SIG-M5 treated with dmso at 0.1 percent for 504 hours (cell line): ENCODE measurements around the gene ELK4.

Source experiments
- DNase-seq: peaks from one replicate; lab custom pipeline; 2025; ENCODE audit not compliant: unreplicated experiment; lab: John Stamatoyannopoulos, UW

The ELK4 gene

DNA sequence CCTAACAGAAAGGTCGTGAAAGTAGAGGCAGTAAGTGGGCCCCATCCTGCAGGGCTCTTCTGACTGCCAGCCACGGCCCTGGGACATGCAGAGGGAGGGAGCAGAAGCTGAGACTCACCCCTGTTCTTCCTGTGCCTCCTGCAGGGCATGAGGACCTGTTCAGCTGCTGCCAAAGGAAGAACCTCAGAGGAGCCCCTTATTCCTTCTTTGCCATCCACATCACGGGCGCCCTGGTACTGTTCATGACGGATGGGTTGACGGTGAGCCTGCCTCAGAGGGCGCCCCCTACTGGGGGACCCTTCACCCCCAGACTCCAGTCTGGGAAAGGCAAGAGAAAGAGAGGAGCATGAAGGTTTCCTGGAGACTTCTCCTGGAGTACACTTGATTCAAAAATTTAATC is 47.1 kb downstream of the ELK4 start:
- no peak for DNase-seq

DNA sequence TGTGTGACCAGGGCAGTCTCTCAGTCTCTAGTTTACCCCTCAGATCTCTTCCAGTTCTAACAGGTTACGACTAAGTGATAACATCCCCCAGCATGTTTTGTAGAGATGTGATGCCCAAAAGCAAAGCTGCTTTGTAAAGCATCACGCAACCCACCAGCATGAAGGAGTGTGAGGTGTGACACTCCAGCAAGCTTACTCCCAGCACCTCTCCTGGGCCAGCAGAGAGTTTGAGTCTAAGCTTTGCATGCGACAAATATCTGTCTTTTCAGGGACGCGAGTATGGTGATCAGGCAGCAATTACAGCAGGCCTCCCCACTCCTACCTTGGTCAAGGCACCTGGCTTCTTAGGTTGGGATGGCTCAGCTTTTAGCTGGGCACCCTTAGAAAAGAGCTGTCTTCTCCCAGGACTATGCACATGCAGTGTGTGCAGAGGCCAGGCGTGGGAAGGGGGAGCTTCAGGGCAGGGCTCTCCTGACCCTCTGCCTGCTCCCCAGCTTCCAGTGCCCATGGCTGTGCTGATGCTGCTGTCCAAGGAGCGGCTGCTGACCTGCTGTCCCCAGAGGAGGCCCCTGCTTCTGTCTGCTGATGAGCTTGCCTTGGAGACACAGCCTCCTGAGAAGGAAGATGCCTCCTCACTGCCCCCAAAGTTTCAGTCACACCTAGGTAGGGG is 48.2 kb downstream of the ELK4 start:
- DNase-seq, result no peak

DNA sequence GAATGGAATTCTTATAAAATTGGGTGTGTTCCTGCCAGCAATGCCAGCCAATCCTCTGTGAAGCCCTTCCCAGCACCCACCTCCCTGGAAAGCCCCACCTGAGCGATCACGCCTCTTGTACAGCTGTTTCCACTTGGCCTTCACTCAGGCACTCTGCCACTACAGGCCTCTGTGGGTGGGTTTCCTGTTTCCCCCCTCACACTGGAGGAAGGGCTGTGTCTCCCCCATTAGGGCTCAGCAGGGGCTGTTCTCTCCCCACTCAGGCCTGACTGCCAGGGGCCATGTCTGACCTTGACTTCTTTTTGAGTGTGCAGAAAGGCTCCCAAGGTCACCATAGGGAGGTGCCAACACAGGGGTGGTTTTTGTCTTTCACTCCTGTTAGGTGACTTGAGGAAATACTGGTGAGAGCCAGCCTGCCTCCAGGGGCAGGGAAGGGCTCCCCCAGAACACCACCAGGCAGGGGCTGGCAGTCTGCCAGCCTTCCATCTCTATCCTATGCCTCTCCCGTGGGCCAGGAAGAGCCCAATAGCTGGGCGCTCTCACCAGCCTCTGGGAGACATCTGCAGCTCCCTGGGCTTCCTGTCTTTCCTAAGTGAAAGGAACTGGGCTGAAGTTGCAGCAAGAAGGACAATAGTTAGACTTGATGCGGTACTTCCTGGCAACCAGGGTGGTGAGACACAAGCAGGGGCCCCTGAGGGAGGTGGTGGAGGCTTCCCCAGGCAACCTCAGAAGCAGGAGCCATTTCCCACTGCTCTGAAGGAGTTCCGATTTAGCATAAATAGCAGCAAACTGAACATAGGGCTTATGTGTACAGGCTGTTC is 49.1 kb downstream of the ELK4 start:
- DNase-seq, result no peak

DNA sequence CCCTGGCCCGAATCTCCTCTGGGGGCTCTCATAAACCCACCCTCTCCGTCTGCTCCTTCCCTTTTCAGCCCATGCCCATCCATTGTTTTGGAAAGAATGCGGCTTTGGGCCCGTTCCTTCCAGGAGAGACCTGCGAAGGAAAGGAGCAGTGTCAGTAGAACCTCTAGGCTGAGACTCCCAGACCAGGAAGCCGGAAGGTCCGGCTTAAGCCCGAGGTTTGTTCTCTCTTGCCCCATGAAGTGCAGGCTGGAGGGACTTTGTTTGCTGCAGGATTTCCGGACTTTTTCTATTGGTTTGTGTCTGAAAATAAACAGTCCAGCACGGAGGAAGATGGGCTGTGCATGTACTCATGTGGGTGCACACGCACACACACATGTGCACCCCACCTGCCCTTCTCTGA is 49.8 kb downstream of the ELK4 start:
- DNase-seq, result no peak

DNA sequence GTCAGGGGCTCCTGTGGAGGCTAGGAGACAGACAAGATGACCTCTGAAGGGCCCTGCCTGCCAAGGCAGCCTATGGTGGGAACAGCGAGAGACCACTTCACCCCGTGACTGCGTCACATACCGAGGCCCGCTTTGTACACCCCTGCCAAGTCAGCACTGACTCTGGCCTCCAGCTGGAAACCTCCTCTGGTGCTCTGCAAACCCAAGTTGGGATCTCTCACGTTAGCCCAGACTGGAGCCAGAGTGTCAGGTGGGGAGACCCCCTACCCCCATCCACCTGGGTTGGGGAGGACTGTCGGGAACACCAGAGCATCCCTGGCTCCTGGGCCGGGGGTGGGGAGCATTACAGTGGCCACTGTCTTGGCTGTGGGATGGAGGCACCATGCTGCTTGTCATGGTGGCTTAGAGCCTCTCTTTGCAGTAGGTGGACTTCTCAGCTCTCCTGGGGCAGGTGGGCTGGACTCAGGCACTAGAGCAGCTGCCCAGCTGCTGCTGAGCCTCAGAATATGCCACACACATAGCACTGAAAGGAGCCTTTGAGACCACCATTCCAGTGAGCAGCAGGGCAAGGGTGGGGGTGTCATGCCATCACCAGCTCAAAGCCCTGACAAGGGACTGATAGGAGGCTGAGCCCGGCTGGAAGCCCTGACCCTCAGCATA is 50.4 kb downstream of the ELK4 start:
- DNase-seq, result no peak

DNA sequence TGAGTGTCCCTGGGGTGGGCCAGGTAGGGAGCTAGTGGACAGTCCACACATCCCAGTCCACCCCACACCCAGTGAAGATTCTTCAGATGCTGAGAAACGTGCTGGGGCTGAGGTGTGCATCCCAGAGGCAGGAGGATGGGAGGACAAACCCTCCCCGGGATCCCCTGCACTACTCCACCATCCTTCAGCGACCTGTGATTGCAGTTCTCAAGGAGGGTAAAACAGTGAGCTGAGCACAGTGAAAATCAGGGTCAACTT is 51.0 kb downstream of the ELK4 start:
- no peak for DNase-seq

DNA sequence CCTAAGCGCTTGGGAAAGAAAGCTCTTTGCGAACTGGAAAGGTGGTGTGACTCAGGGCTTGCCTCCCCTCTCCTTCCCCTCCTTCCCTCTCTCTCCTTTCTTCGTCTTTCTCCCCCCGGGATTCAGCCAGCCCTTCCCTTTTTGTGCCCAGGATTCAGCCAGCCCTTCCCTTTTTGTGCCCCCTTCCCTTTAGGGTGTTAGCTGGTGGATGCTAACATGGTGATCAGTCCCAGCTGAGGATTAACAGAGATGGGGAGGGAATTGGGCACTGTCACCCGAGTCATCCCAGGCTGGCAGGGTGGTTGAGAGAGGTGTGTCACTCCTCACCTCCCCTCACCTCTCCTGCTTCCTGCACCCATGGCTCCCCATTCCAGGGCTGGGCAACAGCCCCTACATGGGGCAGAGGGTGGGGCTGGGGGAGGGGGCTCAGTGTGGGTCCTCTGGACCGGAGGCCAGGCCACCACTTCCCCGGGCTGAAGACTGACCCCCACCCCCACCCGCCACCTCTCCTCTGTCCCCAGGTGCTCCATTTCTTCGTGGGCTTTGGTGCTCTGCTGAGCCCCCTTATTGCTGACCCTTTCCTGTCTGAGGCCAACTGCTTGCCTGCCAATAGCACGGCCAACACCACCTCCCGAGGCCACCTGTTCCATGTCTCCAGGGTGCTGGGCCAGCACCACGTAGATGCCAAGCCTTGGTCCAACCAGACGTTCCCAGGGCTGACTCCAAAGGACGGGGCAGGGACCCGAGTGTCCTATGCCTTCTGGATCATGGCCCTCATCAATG is 51.5 kb downstream of the ELK4 start:
- DNase-seq, result no peak

DNA sequence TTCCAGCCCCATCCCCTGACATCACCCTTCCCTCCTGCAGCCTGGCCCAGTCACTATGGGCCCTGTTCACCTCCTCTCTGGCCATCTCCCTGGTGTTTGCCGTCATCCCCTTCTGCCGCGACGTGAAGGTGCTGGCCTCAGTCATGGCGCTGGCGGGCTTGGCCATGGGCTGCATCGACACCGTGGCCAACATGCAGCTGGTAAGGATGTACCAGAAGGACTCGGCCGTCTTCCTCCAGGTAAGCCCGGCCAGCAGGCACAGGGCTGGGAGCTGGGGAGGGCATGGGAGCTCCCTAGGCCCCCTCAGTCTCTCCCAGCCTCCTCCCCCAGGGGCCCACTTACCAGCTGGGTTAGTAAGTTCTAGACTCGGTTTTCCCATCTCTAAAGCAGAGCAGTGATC is 52.1 kb downstream of the ELK4 start:
- DNase-seq, result no peak

DNA sequence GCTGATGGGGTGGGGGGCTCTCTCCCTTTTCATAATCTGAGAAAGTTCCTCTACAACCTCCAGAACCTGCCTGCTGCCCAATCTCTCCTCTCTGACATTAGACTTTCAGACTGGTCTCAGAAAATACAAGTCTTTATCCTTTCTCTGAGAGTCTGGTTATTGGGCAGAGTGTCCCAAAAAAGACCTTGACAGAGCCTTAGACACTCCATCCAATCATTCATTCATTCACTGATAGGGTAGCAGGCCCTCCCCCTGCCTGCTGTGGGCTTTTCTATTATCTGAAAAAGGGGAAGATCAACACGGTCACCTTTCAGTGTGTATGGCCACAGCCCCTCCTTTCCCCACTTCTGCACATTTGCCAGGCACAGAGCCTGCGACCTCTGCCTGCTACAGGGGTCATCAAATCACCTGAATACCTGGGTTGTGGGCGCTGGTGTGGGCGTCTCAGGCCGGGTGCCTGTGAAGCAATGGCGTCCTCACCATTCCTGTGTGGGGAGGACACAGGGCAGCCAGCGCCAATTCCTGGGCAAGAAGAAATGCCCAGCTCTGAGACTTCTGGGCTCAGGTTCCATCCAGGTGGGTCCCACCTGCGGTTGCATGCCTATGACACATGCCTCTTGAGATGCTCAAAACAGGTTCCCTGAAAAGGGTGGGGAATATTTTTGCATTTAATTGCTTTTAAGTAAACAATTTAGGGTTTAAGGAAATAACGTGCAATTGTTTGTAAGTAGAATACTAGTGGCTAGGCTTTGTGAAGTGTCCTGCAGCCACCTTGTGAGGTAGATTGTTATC is 52.8 kb downstream of the ELK4 start:
- no peak for DNase-seq

DNA sequence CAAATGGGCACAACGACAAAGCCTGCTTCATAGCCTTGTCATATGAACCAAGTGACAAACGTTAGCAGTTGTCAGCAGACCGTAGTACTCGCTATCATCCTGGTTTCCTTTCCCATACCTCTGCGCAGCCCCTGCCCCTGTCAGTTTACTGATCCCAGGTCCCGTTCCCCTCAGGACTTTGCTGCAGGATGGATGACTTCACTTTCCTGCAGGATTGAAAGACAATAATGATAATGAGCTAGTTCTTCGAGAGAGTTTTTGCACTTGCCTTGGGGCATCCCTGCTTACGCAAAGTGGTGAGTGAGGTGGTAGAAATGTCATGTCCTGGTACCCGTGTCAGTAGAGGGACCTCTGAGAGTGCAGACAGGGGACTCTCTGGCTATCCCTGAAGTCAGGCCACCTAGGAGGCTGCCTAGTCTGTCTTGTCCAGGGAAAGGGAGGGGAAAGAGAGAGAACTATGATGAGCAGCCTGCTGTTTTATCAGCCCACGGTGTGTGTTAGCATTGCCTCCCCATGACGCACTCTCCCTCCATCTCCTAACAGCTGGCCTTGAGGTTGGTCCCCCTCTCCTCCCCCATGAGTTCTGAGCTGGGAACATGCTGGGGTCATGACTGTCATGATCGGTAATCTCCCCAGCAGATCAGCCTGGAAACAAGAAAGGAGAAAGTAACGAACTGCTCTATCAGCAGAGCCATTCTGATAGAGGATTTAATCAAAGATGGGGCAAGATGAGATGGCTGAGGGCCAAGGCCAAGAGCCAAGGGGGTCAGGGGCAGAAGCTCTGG is 53.7 kb downstream of the ELK4 start:
- DNase-seq, result no peak

DNA sequence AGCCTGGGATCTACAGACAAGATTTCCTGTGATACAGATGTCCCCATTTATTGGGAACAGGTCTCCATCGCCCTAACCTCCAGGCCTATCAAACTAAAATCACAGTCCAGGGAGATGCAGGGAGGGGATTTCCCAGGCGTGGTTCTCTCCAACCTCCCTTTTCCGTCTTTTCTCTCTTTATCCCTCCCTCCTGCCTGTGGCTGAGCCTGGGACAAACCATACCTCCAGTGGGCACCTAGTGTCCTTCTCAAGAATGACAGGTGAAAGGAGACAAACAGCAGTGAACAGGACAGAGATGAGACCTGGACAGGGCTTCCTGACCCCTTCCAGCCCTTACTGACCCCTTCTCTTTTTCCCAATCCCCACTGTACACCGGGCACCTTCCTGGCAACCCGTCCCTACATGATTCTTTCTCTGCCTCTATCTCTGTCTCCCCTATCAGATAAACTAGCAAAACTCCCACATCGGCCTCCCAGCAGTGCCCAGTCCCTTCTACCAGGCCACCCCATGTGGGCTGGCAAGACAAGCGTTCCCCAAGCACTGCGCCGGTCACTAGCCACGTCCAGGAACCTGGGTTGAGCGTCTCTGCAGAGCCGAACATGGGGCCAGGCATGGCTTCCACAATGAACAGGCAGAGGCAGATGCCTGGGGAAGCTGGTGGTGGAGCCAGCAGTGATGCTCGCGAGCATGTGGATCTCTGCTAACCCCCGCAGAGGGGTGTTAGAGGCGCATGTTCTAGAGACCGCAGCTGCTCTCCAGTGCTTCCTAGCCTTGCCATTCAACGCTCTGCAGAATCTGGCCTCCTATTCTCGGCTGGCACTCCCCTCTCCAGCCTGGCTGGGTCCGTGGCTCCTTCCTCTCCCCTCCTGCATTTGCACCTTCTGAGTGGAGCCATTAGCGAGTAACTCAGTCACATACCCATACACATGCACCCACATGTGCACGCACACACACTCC is 54.7 kb downstream of the ELK4 start:
- DNase-seq, result no peak

DNA sequence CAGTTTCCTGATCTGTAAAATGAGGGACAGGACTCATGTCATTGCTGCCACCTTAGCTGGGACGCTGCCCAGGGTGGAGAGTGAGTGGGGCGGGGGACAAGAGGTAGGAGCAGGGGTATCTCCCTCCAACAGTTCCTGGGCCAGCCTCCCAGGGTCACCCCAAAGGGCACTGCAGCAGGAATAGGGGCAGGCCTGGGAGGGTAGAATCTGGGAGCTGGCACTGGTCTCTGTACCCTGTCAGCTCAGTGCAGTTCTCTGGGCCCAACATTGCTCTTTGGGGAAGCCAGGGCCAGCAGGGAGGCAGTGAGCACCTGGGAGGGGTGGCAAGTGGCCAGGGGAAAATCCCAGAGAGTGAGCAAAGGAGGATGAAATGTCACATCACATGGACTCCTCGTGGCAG is 55.8 kb downstream of the ELK4 start:
- no peak for DNase-seq

DNA sequence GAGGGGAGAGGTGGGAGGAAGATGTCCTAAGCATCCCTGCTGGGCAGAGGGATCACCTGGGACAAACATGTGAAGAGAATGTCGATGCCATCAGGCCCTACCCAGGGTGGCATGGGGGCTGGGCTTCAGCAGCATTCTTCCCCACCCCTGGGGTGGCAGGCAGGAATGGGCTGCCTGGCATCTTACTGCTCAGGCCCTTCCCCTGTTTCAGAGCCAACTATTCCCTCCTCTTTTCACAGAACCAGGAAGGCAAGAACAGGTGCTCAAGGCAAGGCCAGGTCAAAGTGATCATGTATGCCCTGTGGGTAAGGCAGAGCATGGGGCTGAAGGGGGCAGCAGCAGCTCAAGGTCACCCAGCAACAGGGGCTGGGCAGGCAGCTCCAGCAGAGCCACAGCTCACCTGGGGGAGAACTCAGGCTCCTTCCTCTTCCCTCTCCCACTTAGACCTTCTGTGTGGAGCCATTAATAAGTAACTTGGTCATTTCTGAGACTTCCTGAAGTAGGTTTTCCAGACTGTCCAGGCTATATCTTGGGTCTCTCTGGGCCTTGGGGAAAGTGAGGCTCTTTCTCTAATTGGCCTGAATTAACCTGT is 56.4 kb downstream of the ELK4 start:
- no peak for DNase-seq

DNA sequence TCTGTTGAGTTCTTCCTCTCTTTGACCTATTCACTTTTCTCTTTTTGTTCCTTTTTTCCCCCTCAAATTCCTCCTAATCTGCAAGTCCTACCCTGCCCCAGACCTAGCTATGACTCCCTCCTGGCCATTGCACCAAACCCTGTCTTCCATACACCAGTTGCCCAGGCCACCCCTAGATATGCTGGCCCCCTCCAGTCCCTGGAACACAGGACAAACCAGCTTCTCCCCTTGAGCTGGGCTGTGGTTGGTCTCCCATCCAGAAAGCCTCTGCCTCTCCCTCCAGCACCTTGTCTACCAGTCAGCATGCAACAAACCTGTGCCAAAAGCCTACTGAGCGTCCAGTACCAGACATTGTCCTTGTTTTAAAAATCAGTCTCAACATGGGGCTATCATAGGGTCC is 59.4 kb downstream of the ELK4 start:
- DNase-seq, result no peak

DNA sequence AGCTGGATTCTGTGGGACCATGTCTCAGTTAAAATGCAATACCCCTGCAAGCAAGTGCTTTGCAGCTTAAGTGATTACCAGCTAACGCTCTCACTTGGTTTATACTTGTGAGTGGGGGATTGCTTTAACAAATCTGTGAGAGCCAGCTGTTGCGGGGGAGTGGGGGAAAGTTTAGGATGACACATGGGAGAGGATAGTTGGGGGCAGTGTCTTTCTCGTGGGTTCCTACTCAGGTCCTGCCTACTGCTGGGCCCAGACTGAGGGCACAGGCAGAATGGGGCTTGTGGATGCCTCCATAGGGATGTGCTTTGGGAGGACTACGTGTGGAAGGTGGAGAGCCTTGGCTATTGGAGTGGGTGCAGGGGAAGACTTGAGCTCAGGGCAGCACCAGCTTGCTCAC is 60.1 kb downstream of the ELK4 start:
- DNase-seq, result no peak

DNA sequence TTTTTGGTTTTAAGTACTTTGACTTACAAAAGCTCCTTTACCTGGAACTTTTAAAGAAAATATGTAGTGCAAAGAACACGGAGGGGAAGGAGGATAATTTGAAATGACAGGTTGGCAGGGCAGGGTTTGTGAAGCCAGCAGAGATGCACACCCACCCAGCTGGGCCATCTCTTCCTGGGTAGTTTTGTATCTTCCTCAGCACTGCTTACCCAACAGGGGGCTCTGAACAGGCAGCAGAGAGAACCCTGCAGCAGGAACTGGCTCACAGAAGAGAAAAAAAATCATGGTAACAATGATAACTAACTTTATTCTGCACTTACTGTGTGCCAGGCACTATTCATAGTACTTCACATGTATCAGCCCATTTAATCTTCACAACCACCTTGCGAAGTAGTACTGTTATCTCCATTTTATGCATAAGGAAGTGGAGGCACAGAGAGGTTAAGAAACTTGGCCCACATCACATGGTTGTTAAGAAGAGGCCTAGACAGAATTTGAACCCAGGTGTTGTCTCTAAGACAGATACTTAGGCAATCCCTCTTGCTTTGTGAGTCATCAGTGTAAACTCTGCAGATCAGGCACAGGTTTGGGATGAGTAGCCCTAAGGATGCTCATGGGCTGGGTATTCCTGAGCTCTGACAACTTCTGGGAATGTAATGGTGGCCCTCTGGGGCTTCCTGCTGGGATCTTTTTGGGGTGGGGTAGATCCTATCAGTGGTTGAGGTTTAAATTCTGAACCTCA is 60.8 kb downstream of the ELK4 start:
- DNase-seq, result no peak

DNA sequence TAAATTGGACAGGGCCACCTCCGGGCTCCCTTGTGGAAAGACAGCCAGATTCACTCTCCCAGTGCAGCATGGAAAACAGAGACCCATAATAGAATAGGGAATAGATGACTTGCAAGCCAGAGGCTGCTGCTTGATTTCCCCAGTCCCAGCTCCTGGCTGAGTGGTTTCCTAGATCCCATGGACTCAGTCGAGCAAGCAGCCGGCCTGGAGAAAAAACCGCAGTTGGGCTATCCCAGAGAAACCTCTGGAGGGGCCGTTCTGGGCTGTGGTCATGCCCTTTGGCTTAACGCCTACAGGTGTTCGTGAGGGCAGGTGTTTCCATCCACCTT is 61.7 kb downstream of the ELK4 start:
- DNase-seq, result no peak
